Measurements from ENCODE around the gene CR2.

The CR2 gene

GRCh38 chr1:207459008-207459407 lies 4.9 kb downstream of the CR2 start:
- no peak overlapping the region for H3K4me3 ChIP-seq (ENCODE audit: low read depth, low read length)
- ChIA-PET CTCF (no interaction called here), POLR2A (no interaction called here)
- no peak for TF ChIP-seq CTCF (IDR thresholded peaks at IDR 0.05; ENCODE audit: insufficient read depth, low read length, missing control alignments)
- no peak for DNase-seq (ENCODE audit: low read depth, low spot score)

- no peak for DNase-seq (ENCODE audit: low read depth, low spot score)
- TF ChIP-seq CTCF (IDR thresholded peaks at IDR 0.05; ENCODE audit: insufficient read depth, low read length, missing control alignments) = no peak
- CTCF ChIA-PET = no interaction called here
- H3K4me3 ChIP-seq (ENCODE audit: low read depth, low read length) = no peak overlapping the region
- POLR2A ChIA-PET = no interaction called here
These were observed 7.5 kb downstream of the CR2 start for GRCh38 chr1:207461649-207462048.

GRCh38 chr1:207462535-207462934 lies 8.4 kb downstream of the CR2 start:
- no peak overlapping the region for H3K4me3 ChIP-seq (ENCODE audit: low read depth, low read length)
- no peak for DNase-seq (ENCODE audit: low read depth, low spot score)
- CTCF ChIA-PET = no interaction called here
- POLR2A ChIA-PET = no interaction called here
- TF ChIP-seq CTCF (IDR thresholded peaks at IDR 0.05; ENCODE audit: insufficient read depth, low read length, missing control alignments) = no peak

GRCh38 chr1:207463021-207463420 lies 8.9 kb downstream of the CR2 start:
- H3K4me3 ChIP-seq (ENCODE audit: low read depth, low read length) = no peak overlapping the region
- TF ChIP-seq CTCF (IDR thresholded peaks at IDR 0.05; ENCODE audit: insufficient read depth, low read length, missing control alignments) = no peak
- no peak for DNase-seq (ENCODE audit: low read depth, low spot score)
- ChIA-PET CTCF (no interaction called here), POLR2A (no interaction called here)

- ChIA-PET CTCF (no interaction called here), POLR2A (no interaction called here)
- TF ChIP-seq CTCF (IDR thresholded peaks at IDR 0.05; ENCODE audit: insufficient read depth, low read length, missing control alignments) = no peak
- H3K4me3 ChIP-seq (ENCODE audit: low read depth, low read length) = no peak overlapping the region
- no peak for DNase-seq (ENCODE audit: low read depth, low spot score)
These were observed 9.4 kb downstream of the CR2 start for GRCh38 chr1:207463571-207463970.

GRCh38 chr1:207470927-207471326 lies 16.8 kb downstream of the CR2 start:
- ChIA-PET POLR2A (no interaction called here), CTCF (no interaction called here)
- no peak overlapping the region for H3K4me3 ChIP-seq (ENCODE audit: low read depth, low read length)
- no peak for DNase-seq (ENCODE audit: low read depth, low spot score)
- TF ChIP-seq CTCF (IDR thresholded peaks at IDR 0.05; ENCODE audit: insufficient read depth, low read length, missing control alignments) = no peak
